GM21529 (cell line): ENCODE results near the gene OR1L8.

Source experiments
- ATAC-seq: cut with Tn5 transposase; IDR thresholded peaks from one replicate; pipeline ENCODE4 v1.9.1; 2021; ENCODE audit not compliant: unreplicated experiment

The OR1L8 gene

GRCh38 chr9:122518226-122518625 is 65.0 kb downstream of the OR1L8 start:
- no peak for ATAC-seq
